HUES6 (cell line): ENCODE results near the gene HSPA4L.

Experiments
- H3K27ac ChIP-seq: 2 replicates; pipeline ENCODE4 v1.7.0; 2013; ENCODE audit warnings: low read depth, mild to moderate bottlenecking, low read length, inconsistent platforms
- H3K27me3 ChIP-seq: 2 replicates; pipeline ENCODE4 v1.6.1; 2013; ENCODE audit warnings: low read length; ENCODE audit not compliant: control insufficient read depth, insufficient read depth
- H3K36me3 ChIP-seq: 2 replicates; pipeline ENCODE4 v1.6.1; 2013; ENCODE audit warnings: low read length; ENCODE audit not compliant: control insufficient read depth, insufficient read depth
- H3K4me1 ChIP-seq: 2 replicates; pipeline ENCODE4 v1.6.1; 2013; ENCODE audit warnings: low read length; ENCODE audit not compliant: control insufficient read depth, insufficient read depth
- H3K4me3 ChIP-seq: 2 replicates; pipeline ENCODE4 v1.5.1; 2013; ENCODE audit warnings: low read depth, low read length
- H3K9ac ChIP-seq: one replicate; pipeline ENCODE4 v1.6.1; 2013; ENCODE audit warnings: mild to moderate bottlenecking, low read length
- H3K9me3 ChIP-seq: 2 replicates; pipeline ENCODE4 v1.6.1; 2013; ENCODE audit warnings: low read depth, low read length; ENCODE audit not compliant: control insufficient read depth, insufficient read depth

The HSPA4L gene

GRCh38 chr4:127782275-127783025, at the start of gene HSPA4L:
Gene HSPA4L (plus strand): TSS chr4:127782322. CDS start chr4:127782551, 229 bp downstream.
- Histone ChIP-seq H3K36me3 (no peaks in the 10 kb centered on the region), H3K4me1 (no peaks in the 10 kb centered on the region), H3K9ac (peak within 1 kb of the TSS; percentile 83), H3K4me3 (peak within 1 kb of the TSS; percentile 86), H3K27me3 (peaks cover 44% of the 10 kb centered on the region), H3K27ac (no peak within 1 kb of the TSS), H3K9me3 (no peaks in the 10 kb centered on the region)

- H3K36me3 ChIP-seq: no peaks in the 10 kb centered on the region
- H3K27ac ChIP-seq: no peak overlapping the region
- no peaks in the 10 kb centered on the region for H3K27me3 ChIP-seq
- H3K4me1 ChIP-seq: no peaks in the 10 kb centered on the region
- H3K9me3 ChIP-seq: no peaks in the 10 kb centered on the region
- no peak overlapping the region for H3K9ac ChIP-seq
- no peak overlapping the region for H3K4me3 ChIP-seq
Observed at GRCh38 chr4:127732623-127733328, 49.3 kb upstream of the HSPA4L start.

DNA sequence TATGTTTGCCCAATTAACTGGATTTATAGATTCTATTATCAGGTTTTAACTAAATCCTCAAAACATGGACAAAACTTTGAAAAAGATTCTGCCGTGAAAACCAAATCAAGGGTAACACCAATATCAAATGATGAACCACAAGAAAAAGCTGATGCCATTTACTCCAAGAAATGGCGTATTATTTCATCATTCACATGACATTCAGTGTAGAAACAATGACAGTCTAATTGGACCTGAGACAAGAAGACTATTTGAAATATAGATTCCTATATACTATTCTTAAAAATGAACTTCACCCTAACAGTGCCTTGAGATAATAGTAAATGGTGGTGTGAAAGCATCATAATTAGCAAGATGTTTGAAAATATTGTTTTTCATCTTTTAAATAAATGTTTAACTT, 47.1 kb upstream of the HSPA4L start:
- no peaks in the 10 kb centered on the region for H3K27me3 ChIP-seq
- no peak overlapping the region for H3K9ac ChIP-seq
- H3K36me3 ChIP-seq: no peaks in the 10 kb centered on the region
- no peak overlapping the region for H3K4me3 ChIP-seq
- H3K27ac ChIP-seq: no peak overlapping the region
- H3K9me3 ChIP-seq: no peaks in the 10 kb centered on the region
- no peaks in the 10 kb centered on the region for H3K4me1 ChIP-seq

DNA sequence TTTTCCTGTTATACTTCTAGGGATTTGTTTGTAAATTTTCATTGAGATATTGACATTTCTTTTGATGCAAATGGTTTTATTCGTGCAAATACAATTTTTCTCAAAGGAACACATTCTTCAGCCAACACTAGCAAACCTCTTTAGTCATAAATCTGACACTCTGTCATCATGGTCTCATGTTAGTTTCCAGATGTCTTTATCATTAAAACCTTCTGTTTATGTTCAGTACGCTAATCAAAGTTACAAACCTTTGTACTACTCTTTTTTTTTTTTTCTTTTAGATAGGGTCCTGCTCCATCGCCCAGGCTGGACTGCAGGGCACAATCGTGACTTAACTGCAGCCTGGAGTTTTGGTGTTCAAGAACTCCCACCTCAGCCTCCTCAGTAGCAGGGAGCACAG, 44.8 kb upstream of the HSPA4L start:
- Histone ChIP-seq H3K4me1 (no peaks in the 10 kb centered on the region), H3K9me3 (peaks cover 7% of the 10 kb centered on the region; the same call in 1 of the 2 replicates), H3K36me3 (no peaks in the 10 kb centered on the region), H3K27ac (no peak overlapping the region), H3K4me3 (no peak overlapping the region), H3K9ac (no peak overlapping the region), H3K27me3 (no peaks in the 10 kb centered on the region)

- no peaks in the 10 kb centered on the region for H3K36me3 ChIP-seq
- no peaks in the 10 kb centered on the region for H3K4me1 ChIP-seq
- H3K4me3 ChIP-seq: no peak overlapping the region
- peaks cover 8% of the 10 kb centered on the region; the same call in 1 of the 2 replicates for H3K9me3 ChIP-seq
- H3K9ac ChIP-seq: no peak overlapping the region
- H3K27ac ChIP-seq: no peak overlapping the region
- H3K27me3 ChIP-seq: no peaks in the 10 kb centered on the region
Observed at GRCh38 chr4:127741247-127741646, 40.9 kb upstream of the HSPA4L start.

DNA sequence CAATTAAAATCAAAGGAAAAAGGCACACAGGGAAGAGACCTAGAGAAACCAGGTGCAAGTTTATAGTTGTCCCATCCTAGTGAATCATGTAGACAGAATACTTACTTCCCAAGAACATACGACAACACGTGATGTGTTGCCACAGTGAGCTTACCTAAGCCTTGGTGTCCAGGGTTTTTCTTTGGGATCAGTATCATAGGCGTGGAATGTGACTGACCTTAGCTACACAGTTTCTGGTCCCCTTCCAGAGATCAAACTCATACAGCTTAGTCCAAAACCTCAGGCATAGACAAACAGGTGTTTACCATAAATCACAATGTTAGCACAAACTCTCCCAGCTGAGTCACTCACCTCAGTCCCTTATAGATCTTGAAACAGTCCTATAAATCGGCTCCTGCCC, 34.2 kb upstream of the HSPA4L start:
- Histone ChIP-seq H3K9me3 (peaks cover 14% of the 10 kb centered on the region), H3K27ac (no peak overlapping the region), H3K4me1 (no peaks in the 10 kb centered on the region), H3K27me3 (no peaks in the 10 kb centered on the region), H3K36me3 (no peaks in the 10 kb centered on the region), H3K4me3 (no peak overlapping the region), H3K9ac (no peak overlapping the region)

DNA sequence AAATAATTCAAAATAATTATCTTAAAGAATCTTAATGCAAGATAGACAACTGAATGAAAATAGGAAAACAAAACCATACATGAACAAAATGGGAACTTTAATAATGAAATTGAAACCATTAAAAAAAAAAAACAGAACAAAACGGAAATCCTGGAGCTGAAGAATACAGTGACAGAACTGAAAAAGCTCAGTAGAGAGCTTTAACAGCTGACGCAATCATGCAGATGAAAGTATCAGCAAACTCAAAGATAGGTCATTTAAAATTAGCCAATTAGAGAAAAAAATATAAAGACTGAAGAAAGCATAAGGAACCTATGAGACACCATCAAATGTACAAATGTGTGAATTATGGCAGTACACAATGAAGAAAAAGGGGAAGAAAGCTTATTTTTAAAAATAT, 33.2 kb upstream of the HSPA4L start:
- H3K9ac ChIP-seq: no peak overlapping the region
- no peak overlapping the region for H3K27ac ChIP-seq
- no peaks in the 10 kb centered on the region for H3K27me3 ChIP-seq
- H3K36me3 ChIP-seq: no peaks in the 10 kb centered on the region
- H3K9me3 ChIP-seq: peaks cover 14% of the 10 kb centered on the region
- no peaks in the 10 kb centered on the region for H3K4me1 ChIP-seq
- H3K4me3 ChIP-seq: no peak overlapping the region

DNA sequence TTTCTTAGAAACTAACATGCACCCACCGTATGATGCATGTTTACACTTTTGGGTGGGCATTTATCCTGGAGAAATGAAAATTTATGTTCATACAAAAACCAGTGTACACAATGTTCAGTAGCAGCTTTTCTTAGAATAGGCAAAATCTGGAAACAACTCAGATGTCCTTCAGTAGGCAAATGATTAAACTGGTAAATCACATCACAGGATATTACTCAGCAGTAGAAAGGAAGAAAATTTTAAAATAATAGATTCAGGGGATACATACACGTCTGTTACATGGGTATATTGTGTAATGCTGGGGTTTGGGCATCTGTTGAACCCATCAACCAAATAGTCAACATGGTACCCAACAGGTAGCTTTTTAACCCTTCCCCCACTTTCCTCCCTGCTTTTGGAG, 25.2 kb upstream of the HSPA4L start:
- no peaks in the 10 kb centered on the region for H3K36me3 ChIP-seq
- H3K27me3 ChIP-seq: no peaks in the 10 kb centered on the region
- H3K27ac ChIP-seq: no peak overlapping the region
- no peak overlapping the region for H3K9ac ChIP-seq
- no peaks in the 10 kb centered on the region for H3K4me1 ChIP-seq
- no peak overlapping the region for H3K4me3 ChIP-seq
- H3K9me3 ChIP-seq: no peaks in the 10 kb centered on the region

GRCh38 chr4:127759228-127759820, 22.8 kb upstream of the HSPA4L start:
- Histone ChIP-seq H3K9ac (no peak overlapping the region), H3K4me1 (no peaks in the 10 kb centered on the region), H3K4me3 (no peak overlapping the region), H3K9me3 (no peaks in the 10 kb centered on the region), H3K36me3 (no peaks in the 10 kb centered on the region), H3K27me3 (no peaks in the 10 kb centered on the region), H3K27ac (no peak overlapping the region)

DNA sequence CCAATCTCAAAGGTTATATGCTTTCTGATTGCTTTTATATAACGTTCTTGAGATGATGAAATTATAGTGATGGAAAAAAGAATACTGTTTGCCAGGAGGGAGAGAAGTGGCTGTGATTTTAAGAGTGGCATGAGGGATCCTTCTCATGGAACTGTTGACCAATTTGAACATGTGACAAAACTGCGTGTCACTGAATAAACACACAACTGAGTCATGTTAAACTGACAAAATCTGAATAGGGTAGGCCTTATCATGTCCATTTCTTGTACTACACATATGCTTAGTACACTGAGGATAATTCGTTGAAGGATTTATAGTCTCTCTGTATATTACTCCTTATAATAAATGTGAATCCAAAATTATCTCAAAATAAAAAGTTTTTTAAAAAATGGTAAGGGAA, 22.2 kb upstream of the HSPA4L start:
- H3K36me3 ChIP-seq: no peaks in the 10 kb centered on the region
- H3K27me3 ChIP-seq: no peaks in the 10 kb centered on the region
- H3K4me1 ChIP-seq: no peaks in the 10 kb centered on the region
- H3K27ac ChIP-seq: no peak overlapping the region
- no peak overlapping the region for H3K4me3 ChIP-seq
- H3K9ac ChIP-seq: no peak overlapping the region
- no peaks in the 10 kb centered on the region for H3K9me3 ChIP-seq
